ENCODE measurements around the gene KRTAP4-12. TPM values are rescaled to one million over a fixed set of nuclear protein-coding genes. Genes with fewer than 3 reads are reported as not detected.

Gene KRTAP4-12
- not detected in 2 replicates for total RNA-seq

GRCh38 chr17:41123991-41124371, at the start of gene KRTAP4-12:
KRTAP4-12 (minus strand) TSS chr17:41124182; CDS start chr17:41124122, 60 bp downstream.

GRCh38 chr17:41168121-41168520, 44.1 kb upstream of the KRTAP4-12 start, which contains the start of gene KRTAP4-3:
KRTAP4-3 (minus strand) TSS chr17:41168221; CDS start chr17:41168172, 49 bp downstream.

GRCh38 chr17:41160648-41161047, 36.7 kb upstream of the KRTAP4-12 start, which contains the start of gene KRTAP4-4:
KRTAP4-4 (minus strand) TSS chr17:41160748; CDS start chr17:41160691, 57 bp downstream.

GRCh38 chr17:41149652-41149985, 25.6 kb upstream of the KRTAP4-12 start, which contains the start of gene KRTAP4-5:
KRTAP4-5 (minus strand) TSS chr17:41149825; CDS start chr17:41149767, 58 bp downstream.

GRCh38 chr17:41140360-41141131, 16.6 kb upstream of the KRTAP4-12 start, which contains the start of gene KRTAP4-6:
KRTAP4-6 (minus strand) TSS chr17:41140544; CDS start chr17:41140487, 57 bp downstream.

GRCh38 chr17:41117846-41118386, 6.1 kb downstream of the KRTAP4-12 start, which contains the start of gene KRTAP4-11:
KRTAP4-11 (minus strand) TSS chr17:41118373; CDS start chr17:41118315, 58 bp downstream.

GRCh38 chr17:41105347-41105746, 18.6 kb downstream of the KRTAP4-12 start, which contains the start of gene KRTAP4-9:
KRTAP4-9 (plus strand) TSS chr17:41105389; CDS start chr17:41105389, 0 bp downstream.

GRCh38 chr17:41101586-41102259, 22.3 kb downstream of the KRTAP4-12 start, which contains the start of gene KRTAP4-16:
KRTAP4-16 (minus strand) TSS chr17:41102209; CDS start chr17:41102209, 0 bp downstream.

GRCh38 chr17:41098042-41098441, 25.9 kb downstream of the KRTAP4-12 start, which contains the start of gene KRTAP4-8:
KRTAP4-8 (minus strand) TSS chr17:41098142; CDS start chr17:41098084, 58 bp downstream.

GRCh38 chr17:41084100-41084856, 39.7 kb downstream of the KRTAP4-12 start, which contains the start of gene KRTAP4-7:
KRTAP4-7 (plus strand) TSS chr17:41084150; CDS start chr17:41084207, 57 bp downstream.

Other genes with a start within 250 kb of the KRTAP4-12 start
- not detected in 2 replicates for gene KRT20, start 238.9 kb downstream of the KRTAP4-12 start, total RNA-seq
- gene KRT23, start 186.5 kb downstream of the KRTAP4-12 start, total RNA-seq: under 0.01 TPM in 1 of 2 replicates, not detected in the other
- 0.52 TPM in 1 of 2 replicates, not detected in the other for gene KRT39, start 157.2 kb downstream of the KRTAP4-12 start, total RNA-seq
- gene KRT40, start 139.9 kb downstream of the KRTAP4-12 start, total RNA-seq: not detected in 2 replicates
- not detected in 2 replicates for gene KRTAP3-3, start 130.0 kb downstream of the KRTAP4-12 start, total RNA-seq
- gene KRTAP3-2, start 124.3 kb downstream of the KRTAP4-12 start, total RNA-seq: not detected in 2 replicates
- gene KRTAP3-1, start 115.1 kb downstream of the KRTAP4-12 start, total RNA-seq: not detected in 2 replicates
- gene KRTAP1-5, start 97.0 kb downstream of the KRTAP4-12 start, total RNA-seq: 10.1 TPM in 1 of 2 replicates, not detected in the other
- gene KRTAP1-4, start 94.0 kb downstream of the KRTAP4-12 start, total RNA-seq: not detected in 2 replicates
- gene KRTAP1-3, start 89.3 kb downstream of the KRTAP4-12 start, total RNA-seq: not detected in 2 replicates
- not detected in 2 replicates for gene KRTAP1-1, start 82.7 kb downstream of the KRTAP4-12 start, total RNA-seq
- not detected in 2 replicates for gene KRTAP2-1, start 76.9 kb downstream of the KRTAP4-12 start, total RNA-seq
- gene KRTAP2-2, start 69.0 kb downstream of the KRTAP4-12 start, total RNA-seq: not detected in 2 replicates
- 1.9 TPM in 1 of 2 replicates, not detected in the other for gene KRTAP2-3, start 64.1 kb downstream of the KRTAP4-12 start, total RNA-seq
- not detected in 2 replicates for gene KRTAP2-4, start 58.3 kb downstream of the KRTAP4-12 start, total RNA-seq
- not detected in 2 replicates for gene KRTAP4-7, start 40.0 kb downstream of the KRTAP4-12 start, total RNA-seq
- gene KRTAP4-8, start 26.0 kb downstream of the KRTAP4-12 start, total RNA-seq: not detected in 2 replicates
- gene KRTAP4-16, start 22.0 kb downstream of the KRTAP4-12 start, total RNA-seq: not detected in 2 replicates
- gene KRTAP4-9, start 18.8 kb downstream of the KRTAP4-12 start, total RNA-seq: not detected in 2 replicates
- gene KRTAP4-11, start 5.8 kb downstream of the KRTAP4-12 start, total RNA-seq: not detected in 2 replicates
- gene KRTAP4-6, start 16.4 kb upstream of the KRTAP4-12 start, total RNA-seq: not detected in 2 replicates
- not detected in 2 replicates for gene KRTAP4-5, start 25.6 kb upstream of the KRTAP4-12 start, total RNA-seq
- not detected in 2 replicates for gene KRTAP4-4, start 36.6 kb upstream of the KRTAP4-12 start, total RNA-seq
- gene KRTAP4-3, start 44.0 kb upstream of the KRTAP4-12 start, total RNA-seq: not detected in 2 replicates
- gene KRTAP4-2, start 54.0 kb upstream of the KRTAP4-12 start, total RNA-seq: not detected in 2 replicates
- gene KRTAP4-1, start 60.7 kb upstream of the KRTAP4-12 start, total RNA-seq: 0.13 TPM in 1 of 2 replicates, not detected in the other
- gene KRTAP9-1, start 65.7 kb upstream of the KRTAP4-12 start, total RNA-seq: not detected in 2 replicates
- gene KRTAP9-2, start 102.5 kb upstream of the KRTAP4-12 start, total RNA-seq: not detected in 2 replicates
- gene KRTAP9-3, start 108.3 kb upstream of the KRTAP4-12 start, total RNA-seq: not detected in 2 replicates
- gene KRTAP9-8, start 113.8 kb upstream of the KRTAP4-12 start, total RNA-seq: not detected in 2 replicates
- gene KRTAP9-4, start 125.5 kb upstream of the KRTAP4-12 start, total RNA-seq: not detected in 2 replicates
- not detected in 2 replicates for gene KRTAP9-9, start 131.2 kb upstream of the KRTAP4-12 start, total RNA-seq
- gene KRTAP9-6, start 141.2 kb upstream of the KRTAP4-12 start, total RNA-seq: not detected in 2 replicates
- not detected in 2 replicates for gene KRTAP9-7, start 151.5 kb upstream of the KRTAP4-12 start, total RNA-seq
- gene KRTAP29-1, start 178.7 kb upstream of the KRTAP4-12 start, total RNA-seq: not detected in 2 replicates
- gene KRTAP16-1, start 185.1 kb upstream of the KRTAP4-12 start, total RNA-seq: not detected in 2 replicates
- gene KRTAP17-1, start 191.5 kb upstream of the KRTAP4-12 start, total RNA-seq: not detected in 2 replicates
- gene KRT33A, start 226.6 kb upstream of the KRTAP4-12 start, total RNA-seq: not detected in 2 replicates
- not detected in 2 replicates for gene KRT33B, start 245.6 kb upstream of the KRTAP4-12 start, total RNA-seq